Fibroblast of lung (primary cell): ENCODE results near the gene ADAM11. TPM values are rescaled to one million over a fixed set of nuclear protein-coding genes. Genes with fewer than 3 reads are reported as not detected.

Experiments
- DNase-seq, 2 donors: peaks; one replicate each; pipeline versions ENCODE4 v3.0.0 to v3.0.0-alpha.2; 2010; ENCODE audit warnings: low read depth in 2 of 2
- H2AFZ ChIP-seq: 2 replicates; pipeline ENCODE4 v1.5.1; 2012; ENCODE audit warnings: low read length, control low read depth, inconsistent platforms
- H3K27ac ChIP-seq: 2 replicates; pipeline ENCODE4 v1.5.1; 2011; ENCODE audit warnings: low read length, control low read depth; ENCODE audit not compliant: insufficient read depth
- H3K27me3 ChIP-seq: 2 replicates; pipeline ENCODE4 v1.5.1; 2011; ENCODE audit warnings: mild to moderate bottlenecking, low read length; ENCODE audit not compliant: control insufficient read depth, insufficient read depth
- H3K36me3 ChIP-seq: 2 replicates; pipeline ENCODE4 v1.5.1; 2011; ENCODE audit warnings: low read length; ENCODE audit not compliant: control insufficient read depth, insufficient read depth
- H3K4me1 ChIP-seq: 2 replicates; pipeline ENCODE4 v1.5.1; 2011; ENCODE audit warnings: low read length; ENCODE audit not compliant: control insufficient read depth, insufficient read depth; ENCODE audit errors: extremely low read depth
- H3K4me2 ChIP-seq: 2 replicates; pipeline ENCODE4 v1.5.1; 2011; ENCODE audit warnings: low read length, control low read depth; ENCODE audit not compliant: insufficient read depth; ENCODE audit errors: extremely low read depth
- H3K4me3 ChIP-seq, 4 experiments: fragments of 200-600 bp in 1 of 4; sonication (generic) in 1 of 4; replicated peaks in 1 of 4; 2 replicates each; pipeline ENCODE4 v1.5.1; 2011 to 2016; ENCODE audit warnings: low read length in 4 of 4, low read depth in 3 of 4, mild to moderate bottlenecking in 3 of 4, control low read depth in 2 of 4, inconsistent platforms in 1 of 4, mixed read lengths in 1 of 4; ENCODE audit not compliant: insufficient read depth in 1 of 4; ENCODE audit errors: control extremely low read depth in 1 of 4
- H3K79me2 ChIP-seq: 2 replicates; pipeline ENCODE4 v1.5.1; 2012; ENCODE audit warnings: mild to moderate bottlenecking, low read length, inconsistent platforms; ENCODE audit not compliant: control insufficient read depth, insufficient read depth
- H3K9ac ChIP-seq: 2 replicates; pipeline ENCODE4 v1.5.1; 2011; ENCODE audit warnings: mild to moderate bottlenecking, low read length, control low read depth; ENCODE audit not compliant: insufficient read depth
- H3K9me3 ChIP-seq: 2 replicates; pipeline ENCODE4 v1.5.1; 2012; ENCODE audit warnings: low read depth, low read length; ENCODE audit not compliant: control insufficient read depth, insufficient read depth
- H4K20me1 ChIP-seq: 2 replicates; pipeline ENCODE4 v1.5.1; 2011; ENCODE audit warnings: low read length; ENCODE audit not compliant: control insufficient read depth, insufficient read depth; ENCODE audit errors: extremely low read depth
- CTCF ChIP-seq, 2 donors: IDR thresholded peaks in 1 of 2; conservative IDR thresholded peaks in 1 of 2; 1 replicate in 1 of 2; 2 replicates in 1 of 2; pipeline ENCODE4 v1.5.1; 2011 to 2012; ENCODE audit warnings: low read length in 2 of 2, control low read depth in 1 of 2, inconsistent platforms in 1 of 2, low read depth in 1 of 2, mild to moderate bottlenecking in 1 of 2
- EZH2 ChIP-seq: IDR thresholded peaks from 2 replicates; pipeline ENCODE4 v1.5.1; 2012; ENCODE audit warnings: low read length, control low read depth, mild to moderate bottlenecking; ENCODE audit errors: missing control alignments
- polyA plus RNA-seq, 2 donors: library from polyadenylated mRNA; depleted of rRNA in 1 of 2; stranded (reverse) in 1 of 2; unstranded in 1 of 2; fragments of >200 nt; gene quantifications; 2 replicates each; pipeline ENCODE4 v1.2.1, GENCODE V29; 2011 to 2012; ENCODE audit warnings: missing spikeins in 1 of 2
- total RNA-seq: library from RNA; depleted of rRNA; stranded (reverse); fragments of >200 nt; gene quantifications from 2 replicates; pipeline ENCODE4 v1.2.1, GENCODE V29; 2014

Gene ADAM11
- total and polyA plus RNA-seq, 2 donors (not counting 1 experiment from before 2014, with no cell fraction given), result 0.52 to 0.66 TPM

GRCh38 chr17:44751331-44751730 lies 7.5 kb upstream of the ADAM11 start:
- H3K9me3 ChIP-seq, result no peaks in the 10 kb centered on the region
- no peak overlapping the region for H2AFZ ChIP-seq
- no peak for DNase-seq
- no peaks in the 10 kb centered on the region for H3K27me3 ChIP-seq
- no peaks in the 10 kb centered on the region for H3K4me1 ChIP-seq
- H3K27ac ChIP-seq, result no peak overlapping the region
- peaks cover 7% of the 10 kb centered on the region for H3K36me3 ChIP-seq
- no peak overlapping the region for H3K4me2 ChIP-seq
- no peak for TF ChIP-seq EZH2
- no peak for TF ChIP-seq CTCF (conservative IDR thresholded peaks at IDR 0.05 in 1 of 2, IDR thresholded peaks at IDR 0.05 in 1 of 2; ENCODE audit: low read depth in 1 of 2, low read length in 2 of 2)
- no peaks in the 10 kb centered on the region for H4K20me1 ChIP-seq
- H3K79me2 ChIP-seq, result no peaks in the 10 kb centered on the region
- H3K9ac ChIP-seq, result no peak overlapping the region
- no peak overlapping the region for H3K4me3 ChIP-seq

GRCh38 chr17:44751806-44752205 lies 7.0 kb upstream of the ADAM11 start:
- DNase-seq, result no peak
- H3K4me3 ChIP-seq, result no peak overlapping the region
- H3K79me2 ChIP-seq, result no peaks in the 10 kb centered on the region
- no peak overlapping the region for H2AFZ ChIP-seq
- H3K9me3 ChIP-seq, result no peaks in the 10 kb centered on the region
- H3K9ac ChIP-seq, result no peak overlapping the region
- peaks cover 7% of the 10 kb centered on the region for H3K36me3 ChIP-seq
- H4K20me1 ChIP-seq, result no peaks in the 10 kb centered on the region
- no peak for TF ChIP-seq EZH2
- no peak for TF ChIP-seq CTCF (conservative IDR thresholded peaks at IDR 0.05 in 1 of 2, IDR thresholded peaks at IDR 0.05 in 1 of 2; ENCODE audit: low read depth in 1 of 2, low read length in 2 of 2)
- H3K4me1 ChIP-seq, result no peaks in the 10 kb centered on the region
- no peak overlapping the region for H3K27ac ChIP-seq
- no peak overlapping the region for H3K4me2 ChIP-seq
- no peaks in the 10 kb centered on the region for H3K27me3 ChIP-seq

- DNase-seq, result no peak
- H3K27me3 ChIP-seq, result peaks cover 3% of the 10 kb centered on the region
- H3K36me3 ChIP-seq, result peaks cover 7% of the 10 kb centered on the region
- H3K4me2 ChIP-seq, result no peak overlapping the region
- no peak overlapping the region for H3K4me3 ChIP-seq
- H2AFZ ChIP-seq, result no peak overlapping the region
- no peaks in the 10 kb centered on the region for H3K4me1 ChIP-seq
- no peaks in the 10 kb centered on the region for H3K9me3 ChIP-seq
- no peaks in the 10 kb centered on the region for H4K20me1 ChIP-seq
- H3K79me2 ChIP-seq, result no peaks in the 10 kb centered on the region
- TF ChIP-seq EZH2 (no peak), CTCF (conservative IDR thresholded peaks at IDR 0.05 in 1 of 2, IDR thresholded peaks at IDR 0.05 in 1 of 2; ENCODE audit: low read depth in 1 of 2, low read length in 2 of 2) (no peak)
- no peak overlapping the region for H3K9ac ChIP-seq
- H3K27ac ChIP-seq, result no peak overlapping the region
Measured at GRCh38 chr17:44752953-44753861, 5.6 kb upstream of the ADAM11 start.
